TTC549 (cell line): ENCODE data around the gene ERCC2.
"Not testable (repeated sequence)": the region's sequence is repeated elsewhere in the genome, so short reads cannot be mapped to it uniquely, and the experiment has no call there.

Experiments used
- FAIRE-seq: peaks from 2 replicates; lab custom pipeline; 2012; peaks lifted over from hg19 to GRCh38; lab: Jason Lieb, UNC

The ERCC2 gene

DNA sequence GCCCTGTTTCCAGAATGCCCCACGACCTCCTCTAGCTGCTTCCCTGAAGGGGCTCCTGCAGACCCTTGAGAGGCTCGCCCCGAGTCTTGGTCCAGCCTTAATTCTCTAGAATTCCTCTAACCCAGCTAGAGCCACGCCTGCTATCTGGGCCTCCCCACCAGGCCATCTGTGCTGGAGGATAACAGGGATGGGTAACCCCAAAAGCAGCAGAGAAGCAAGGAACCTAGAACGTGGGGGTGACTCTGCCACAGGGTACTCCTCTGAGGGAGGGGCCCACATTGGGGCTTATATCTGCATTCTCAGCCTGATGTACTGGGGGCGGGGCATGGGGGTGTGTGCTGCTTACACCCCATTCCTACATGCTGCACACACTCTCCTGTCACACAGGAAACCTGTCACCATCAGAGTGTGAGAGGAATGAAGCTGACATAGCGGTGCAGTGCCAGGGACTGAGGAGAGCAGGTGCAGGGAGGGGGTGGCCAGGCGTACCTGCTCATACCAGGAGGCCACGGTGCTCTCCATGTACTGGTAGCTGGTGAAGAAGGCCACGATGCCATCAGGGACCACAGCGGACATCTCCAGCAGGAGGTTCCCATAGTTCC is 16.0 kb downstream of the ERCC2 start:
- no peak for FAIRE-seq

DNA sequence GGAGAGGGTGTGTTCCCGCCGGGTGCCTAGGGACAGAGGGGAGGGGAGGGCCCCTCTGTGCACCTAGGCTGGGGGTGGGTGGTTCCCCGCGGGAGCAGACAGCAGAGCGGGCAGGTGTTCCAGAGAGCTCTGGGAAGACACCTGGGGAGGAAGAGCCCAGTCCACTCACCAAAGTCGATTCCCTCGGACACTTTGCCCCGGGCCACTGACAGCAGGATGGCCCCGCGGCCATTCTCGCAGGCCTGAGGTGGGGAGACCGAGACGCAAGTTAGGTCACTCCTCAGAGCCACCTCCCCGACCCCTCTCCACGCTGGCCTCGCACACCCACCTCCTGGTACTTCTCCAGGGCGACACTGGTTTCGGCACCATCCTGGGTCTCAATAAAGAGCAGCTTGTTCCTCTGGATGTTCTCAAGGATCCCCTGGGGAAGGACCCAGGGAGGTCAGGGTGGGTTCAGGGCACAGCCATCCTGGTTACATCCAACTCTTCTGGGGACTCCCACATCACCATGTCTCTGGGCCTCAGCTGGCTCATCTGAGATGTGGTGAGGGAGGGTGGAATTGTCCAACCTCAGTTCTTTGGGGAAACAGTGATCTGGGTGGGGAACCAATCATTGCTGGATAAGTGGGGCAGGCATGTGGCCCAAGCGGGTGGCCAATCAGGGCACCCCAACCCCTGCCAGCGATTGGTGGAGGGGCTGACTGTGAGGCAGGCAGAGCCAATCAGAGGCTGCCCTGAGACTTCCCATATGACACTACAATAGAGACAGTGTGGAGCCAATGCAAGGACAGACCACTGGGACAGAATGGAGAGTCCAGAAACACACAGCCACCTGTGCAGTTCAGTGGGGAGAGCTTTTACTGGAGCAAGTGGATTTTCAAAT is 17.2 kb downstream of the ERCC2 start:
- no peak for FAIRE-seq

DNA sequence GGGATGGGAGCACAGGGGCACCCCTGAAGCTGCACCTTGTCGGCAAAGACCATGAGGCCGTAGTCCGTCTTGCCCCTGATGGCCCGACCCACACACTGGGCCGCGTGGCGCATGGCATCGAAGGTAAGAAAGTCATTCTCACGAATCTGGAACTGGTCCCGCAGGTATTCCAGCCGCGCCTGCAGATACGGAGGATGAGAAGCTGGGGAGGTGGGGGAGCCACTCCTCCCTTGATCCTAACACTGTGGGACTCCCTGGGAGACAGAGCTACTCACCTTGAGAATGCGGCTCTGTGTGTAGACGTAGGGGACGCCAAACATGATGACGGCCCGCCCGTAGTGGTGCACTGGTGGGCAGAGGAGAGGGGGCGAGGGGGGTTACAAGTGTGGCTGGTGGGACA is 17.9 kb downstream of the ERCC2 start:
- FAIRE-seq: no peak

DNA sequence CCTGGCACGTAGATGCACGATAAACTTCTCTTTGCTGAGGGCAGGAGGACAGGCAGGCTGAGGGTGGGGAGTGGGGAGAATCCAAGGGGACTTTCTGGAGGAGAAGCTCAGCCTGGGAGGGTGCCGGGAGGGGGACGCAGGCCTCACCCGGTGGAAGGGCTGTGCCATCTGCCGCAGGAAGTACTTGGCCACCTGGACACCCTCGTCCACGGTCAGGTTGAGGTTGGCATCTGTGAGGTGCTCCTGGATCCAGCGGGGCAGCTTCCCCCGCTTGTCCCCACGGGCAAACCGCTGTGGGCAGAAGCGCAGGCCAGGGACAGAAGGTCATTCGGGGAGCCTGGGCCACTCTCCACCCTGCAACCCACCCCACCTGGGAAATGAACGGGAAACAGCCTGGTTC is 18.3 kb downstream of the ERCC2 start:
- FAIRE-seq: no peak

DNA sequence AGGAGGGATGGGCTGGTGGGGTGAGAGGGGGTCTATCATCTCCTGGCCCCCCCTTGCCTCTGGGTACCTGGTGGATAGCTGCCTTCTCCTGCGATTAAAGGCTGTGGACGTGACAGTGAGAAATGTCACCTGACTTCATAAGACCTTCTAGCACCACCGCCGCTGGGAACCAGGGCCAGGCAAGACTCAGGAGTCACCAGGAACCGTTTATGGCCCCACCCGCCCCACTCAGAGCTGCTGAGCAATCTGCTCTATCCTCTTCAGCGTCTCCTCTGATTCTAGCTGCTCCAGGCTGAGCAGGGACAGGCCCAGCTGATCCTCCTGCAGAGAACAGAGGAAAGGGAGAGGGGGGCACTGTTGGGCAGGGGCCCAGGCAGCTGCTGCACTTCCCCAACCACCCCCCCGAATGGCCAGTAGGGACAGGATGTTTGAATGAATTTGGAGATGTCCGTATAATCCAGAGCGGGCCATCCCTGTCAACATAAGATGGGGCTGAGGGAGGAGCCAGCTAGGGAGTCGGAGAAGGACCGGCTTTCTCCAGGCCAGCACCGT is 18.9 kb downstream of the ERCC2 start:
- no peak for FAIRE-seq

DNA sequence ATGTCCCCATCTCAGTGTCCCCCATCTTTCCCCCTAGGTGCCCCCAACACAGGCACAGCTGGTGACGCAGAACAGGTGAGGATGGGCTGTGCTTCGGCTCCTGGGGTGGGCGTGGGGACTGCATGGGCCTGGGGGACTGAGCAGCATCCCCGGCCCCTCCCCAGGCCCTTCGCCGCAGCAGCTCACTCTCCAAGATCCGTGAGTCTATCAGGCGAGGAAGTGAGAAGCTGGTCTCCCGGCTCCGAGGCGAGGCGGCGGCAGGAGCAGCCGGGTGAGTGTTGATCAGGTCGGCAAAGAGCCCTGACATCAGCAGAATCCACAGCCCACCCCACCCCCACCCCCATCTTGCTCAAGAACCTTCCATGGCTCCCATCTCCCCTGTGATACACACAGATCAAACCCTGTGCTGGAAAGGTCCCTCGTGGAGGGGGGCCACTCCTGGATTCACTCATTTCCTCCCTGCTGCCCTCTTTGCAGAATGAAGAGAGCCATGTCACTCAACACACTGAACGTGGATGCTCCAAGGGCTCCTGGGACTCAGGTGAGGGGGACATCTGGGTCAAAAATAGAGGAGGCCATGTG is 19.8 kb downstream of the ERCC2 start:
- no peak for FAIRE-seq

DNA sequence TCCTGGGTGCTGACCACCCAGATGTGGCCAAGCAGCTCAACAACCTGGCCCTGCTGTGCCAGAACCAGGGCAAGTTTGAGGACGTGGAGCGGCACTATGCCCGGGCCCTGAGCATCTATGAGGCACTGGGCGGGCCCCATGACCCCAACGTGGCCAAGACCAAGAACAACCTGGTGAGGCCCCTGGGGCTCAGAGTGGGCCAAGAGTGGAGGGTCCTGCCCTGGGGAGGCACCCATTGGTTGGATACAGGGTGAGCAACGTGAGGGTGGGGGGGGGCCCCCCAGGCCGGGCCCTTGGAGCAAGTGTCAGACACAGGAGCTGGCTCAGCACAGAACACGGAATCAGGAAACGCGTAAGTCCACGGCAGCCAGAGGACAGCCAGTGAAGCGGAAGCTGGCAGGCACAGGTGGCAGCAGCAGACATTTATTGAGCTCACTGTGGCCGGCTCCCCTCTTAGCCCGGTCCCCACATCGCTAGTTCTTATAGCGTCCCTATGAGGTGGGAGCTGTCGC is 20.9 kb downstream of the ERCC2 start:
- no peak for FAIRE-seq

DNA sequence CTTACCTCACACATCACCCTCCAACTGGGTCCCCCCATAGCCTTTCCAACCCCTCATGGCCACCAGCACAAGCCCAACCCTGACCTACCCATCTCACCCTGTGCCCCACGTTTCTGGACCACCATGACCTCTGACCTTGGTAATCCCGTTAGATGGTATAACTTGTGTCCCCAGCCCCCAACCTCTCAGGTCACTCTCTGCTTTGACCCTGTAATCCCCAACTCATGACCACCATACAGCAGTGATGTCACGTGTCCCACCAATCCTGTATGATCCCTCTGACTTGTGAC is 21.3 kb downstream of the ERCC2 start:
- FAIRE-seq: no peak

DNA sequence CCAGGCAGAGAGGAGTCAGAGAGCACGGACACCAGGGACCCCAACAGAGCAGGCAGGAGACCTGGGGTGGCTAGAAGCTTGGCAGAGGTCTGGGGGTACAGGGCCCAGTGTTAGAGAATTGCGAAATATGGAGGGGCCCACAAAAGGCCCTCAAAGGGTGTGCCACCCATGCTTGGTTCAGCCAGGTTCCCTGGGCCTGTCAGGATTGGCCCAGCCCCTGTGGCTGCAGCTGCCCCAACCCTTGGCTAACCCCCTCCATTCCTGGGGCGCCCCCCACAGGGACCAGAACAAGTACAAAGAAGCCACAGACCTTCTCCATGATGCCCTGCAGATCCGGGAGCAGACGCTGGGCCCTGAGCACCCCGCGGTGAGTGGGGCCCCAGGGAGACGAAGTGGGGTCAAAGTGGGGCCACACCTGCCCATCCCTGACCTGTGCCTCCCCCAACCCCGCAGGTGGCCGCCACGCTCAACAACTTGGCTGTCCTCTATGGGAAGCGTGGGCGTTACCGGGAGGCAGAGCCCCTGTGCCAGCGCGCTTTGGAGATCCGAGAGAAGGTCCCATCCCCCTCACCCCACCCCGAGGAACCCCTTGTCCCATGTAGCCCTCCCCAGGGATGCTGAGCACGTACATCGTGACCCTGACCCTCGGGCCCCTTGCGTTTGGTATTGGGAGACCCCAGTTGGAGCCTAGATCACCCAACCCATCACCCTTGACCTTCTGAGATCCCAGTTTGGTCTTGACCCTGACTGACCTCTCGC is 21.8 kb downstream of the ERCC2 start:
- FAIRE-seq: no peak

DNA sequence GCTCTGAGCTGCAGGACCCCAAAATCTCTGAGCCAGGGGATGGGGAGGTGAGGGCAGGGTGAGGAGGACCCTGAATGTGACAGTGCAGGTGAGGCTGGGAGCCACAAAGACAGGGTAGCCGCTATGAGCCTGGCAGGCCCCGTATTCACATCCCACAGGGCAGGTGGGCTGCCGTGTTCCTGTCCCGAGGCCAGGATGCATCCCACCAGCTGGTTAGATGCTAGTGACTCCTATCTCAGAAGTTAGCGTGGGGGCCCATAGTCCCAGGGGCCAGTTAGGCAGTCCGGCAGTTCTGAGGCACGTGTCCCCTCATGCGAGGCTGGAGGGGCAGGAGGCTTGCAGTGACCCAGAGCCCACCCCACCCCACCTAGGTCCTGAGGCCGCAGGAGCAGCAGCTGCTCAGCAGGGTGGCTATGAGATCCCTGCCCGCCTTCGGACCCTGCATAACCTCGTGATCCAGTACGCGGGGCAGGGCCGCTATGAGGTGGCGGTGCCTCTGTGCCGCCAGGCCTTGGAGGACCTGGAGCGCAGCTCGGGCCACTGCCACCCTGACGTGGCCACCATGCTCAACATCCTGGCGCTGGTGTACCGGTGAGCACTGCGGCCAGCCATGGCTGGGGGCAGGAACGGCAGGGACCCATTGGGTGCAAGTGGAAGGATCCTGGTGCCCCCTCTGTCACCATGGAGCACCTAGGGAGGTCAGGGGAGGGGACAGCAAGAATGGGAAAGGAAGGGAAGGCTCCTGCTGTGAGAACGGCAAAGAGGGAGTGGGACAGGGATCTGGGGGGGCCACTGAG is 22.6 kb downstream of the ERCC2 start:
- FAIRE-seq: no peak

DNA sequence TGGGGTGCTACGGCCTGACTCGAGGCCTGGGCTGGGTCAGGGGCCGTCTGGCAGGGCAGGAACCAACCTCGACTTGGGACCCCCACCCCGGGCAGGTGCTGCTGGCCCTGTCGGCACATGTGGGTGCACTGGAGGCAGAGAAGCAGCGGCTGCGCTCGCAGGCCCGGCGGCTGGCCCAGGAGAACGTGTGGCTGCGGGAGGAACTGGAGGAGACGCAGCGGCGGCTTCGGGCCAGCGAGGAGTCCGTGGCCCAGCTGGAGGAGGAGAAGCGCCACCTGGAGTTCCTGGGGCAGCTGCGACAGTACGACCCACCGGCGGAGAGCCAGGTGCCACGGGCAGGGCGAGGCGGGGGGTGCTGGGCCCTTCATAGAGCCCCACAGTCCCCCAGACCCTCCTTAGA is 23.9 kb downstream of the ERCC2 start:
- no peak for FAIRE-seq

DNA sequence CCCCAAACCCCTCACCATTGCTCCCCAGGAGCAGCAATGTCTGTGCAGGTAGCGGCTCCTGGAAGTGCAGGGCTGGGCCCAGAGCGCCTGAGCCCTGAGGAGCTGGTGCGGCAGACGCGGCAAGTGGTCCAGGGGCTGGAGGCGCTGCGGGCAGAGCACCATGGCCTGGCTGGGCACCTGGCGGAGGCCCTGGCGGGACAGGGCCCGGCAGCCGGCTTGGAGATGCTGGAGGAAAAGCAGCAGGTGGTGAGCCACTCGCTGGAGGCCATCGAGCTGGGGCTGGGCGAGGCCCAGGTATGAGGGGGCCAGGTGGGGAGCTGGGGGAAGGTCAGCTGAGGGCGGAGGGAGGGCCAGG is 24.9 kb downstream of the ERCC2 start:
- no peak for FAIRE-seq

DNA sequence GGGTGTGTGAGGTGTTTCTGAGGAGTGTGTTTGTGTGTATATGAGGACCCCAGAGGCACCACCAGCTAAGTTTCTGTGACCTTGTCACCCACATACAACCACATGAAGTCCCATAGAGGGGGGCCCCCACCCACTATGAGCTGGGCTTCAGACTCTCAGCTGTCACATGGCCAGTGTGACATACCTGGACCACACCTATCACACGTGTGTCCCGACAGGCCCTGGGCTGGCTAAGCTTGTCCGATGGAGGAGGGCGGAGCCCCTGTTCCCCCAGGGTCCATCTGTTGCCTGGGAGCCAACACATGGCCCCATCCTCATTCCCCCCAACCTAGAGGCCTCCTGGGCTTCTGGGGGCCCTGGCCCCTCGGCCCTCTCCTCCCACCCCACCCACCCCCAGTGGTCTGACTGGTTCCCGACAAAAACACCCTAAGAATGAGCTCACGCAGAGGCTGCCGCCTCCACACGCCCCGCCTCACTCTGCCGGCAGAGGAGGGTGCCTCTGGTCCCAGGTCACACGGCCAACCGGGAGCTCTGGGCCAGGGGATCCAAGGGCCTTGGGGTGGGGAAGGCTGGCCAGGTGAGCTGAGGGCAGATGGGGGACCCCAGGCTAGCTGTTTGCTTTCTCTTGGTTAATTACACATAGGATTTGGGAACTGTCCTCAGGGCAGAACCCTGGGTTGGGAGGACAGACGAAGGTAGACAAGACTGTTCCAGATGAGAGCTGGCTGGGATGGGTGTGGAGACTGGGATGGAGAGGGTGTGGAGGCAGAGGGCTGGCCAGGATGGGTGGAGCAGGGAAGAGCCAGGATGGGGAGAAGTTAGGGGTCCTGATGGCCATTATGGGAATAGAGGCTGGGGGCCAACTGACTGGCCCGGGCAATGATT is 25.5 kb downstream of the ERCC2 start:
- no peak for FAIRE-seq

DNA sequence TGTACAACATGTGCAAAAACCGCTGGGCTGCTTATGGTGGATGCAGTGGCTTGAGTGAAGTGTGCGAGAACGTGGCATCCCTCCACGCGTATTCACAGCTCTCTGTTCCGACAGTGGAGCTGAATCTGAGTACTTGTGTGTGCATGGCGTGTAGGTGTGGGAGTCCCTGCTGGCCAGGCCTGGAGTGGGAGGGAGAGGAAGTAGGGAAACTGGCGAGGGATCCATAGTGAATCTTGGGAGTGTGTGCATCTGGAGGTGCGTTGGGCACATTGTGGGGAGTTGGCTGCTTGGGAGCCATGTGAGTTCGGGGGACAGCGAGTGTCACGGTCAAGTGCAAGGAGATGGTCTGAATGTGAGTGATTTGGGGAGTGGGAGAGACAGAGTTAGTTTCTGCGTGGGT is 27.5 kb downstream of the ERCC2 start:
- no peak for FAIRE-seq

DNA sequence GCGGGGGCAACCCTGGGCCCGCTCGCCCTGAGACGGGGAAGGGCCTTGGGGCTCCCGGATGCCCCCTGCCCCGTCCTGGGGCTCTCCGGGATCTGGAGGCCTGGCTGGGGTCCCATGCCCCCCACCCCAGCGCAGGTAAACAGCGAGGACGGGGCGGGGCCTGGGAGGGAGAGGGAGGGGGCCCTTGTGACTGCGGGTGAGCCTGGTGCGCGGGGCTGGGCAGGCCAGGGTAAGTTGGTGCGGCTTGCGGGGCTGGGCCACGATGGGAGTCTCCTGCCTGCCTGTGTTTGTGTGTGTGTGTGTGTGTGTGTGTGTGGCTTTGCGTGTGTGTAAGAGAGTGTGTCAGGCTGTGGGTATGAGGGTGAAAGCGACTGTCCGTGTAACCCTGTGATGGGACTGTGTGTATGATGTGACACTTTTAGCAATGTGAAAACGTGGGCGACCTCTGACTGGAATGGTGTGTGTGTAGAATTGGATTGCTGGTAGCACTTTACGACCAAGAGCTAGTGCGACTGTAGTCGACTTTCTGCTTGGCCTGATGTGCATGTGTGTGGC is 29.4 kb downstream of the ERCC2 start:
- FAIRE-seq: no peak

DNA sequence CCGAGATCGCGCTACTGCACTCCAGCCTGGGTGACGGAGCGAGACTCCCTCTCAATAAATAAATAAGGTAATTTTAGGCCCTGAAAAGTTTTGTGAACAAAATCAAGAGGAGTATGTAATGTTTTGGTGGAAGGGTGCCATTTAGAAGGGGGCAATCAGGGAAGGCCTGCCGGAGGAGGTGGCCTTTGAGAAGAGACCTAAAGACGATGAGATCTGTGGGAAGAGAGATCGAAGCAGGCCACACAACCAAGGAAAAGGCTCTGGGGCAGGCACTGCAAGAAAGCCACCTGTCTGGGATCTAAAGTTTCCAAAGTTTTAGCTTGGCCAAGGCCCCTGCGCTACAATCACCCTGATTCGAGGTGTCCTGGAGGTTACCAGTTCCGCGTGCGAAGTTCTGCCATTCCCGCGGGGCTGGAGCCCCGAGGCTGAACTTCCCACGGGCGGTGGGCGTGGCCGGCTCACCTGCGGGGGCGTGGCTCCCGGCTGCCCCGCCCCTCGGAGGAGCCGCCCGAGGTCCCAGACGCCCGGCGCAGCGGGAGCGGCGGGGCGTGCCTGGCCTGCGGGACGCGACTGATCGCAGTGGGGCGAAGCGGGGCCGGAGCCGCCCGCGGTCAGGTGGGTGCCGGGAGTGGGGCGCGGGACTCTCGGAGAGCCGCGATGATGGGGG is 30.0 kb downstream of the ERCC2 start, which contains the start of gene KLC3:
KLC3 (plus strand) TSS at position 519 of the 667 bp plus-strand sequence. CDS start 4,792 bp downstream, outside the sequence.
- FAIRE-seq: no peak

DNA sequence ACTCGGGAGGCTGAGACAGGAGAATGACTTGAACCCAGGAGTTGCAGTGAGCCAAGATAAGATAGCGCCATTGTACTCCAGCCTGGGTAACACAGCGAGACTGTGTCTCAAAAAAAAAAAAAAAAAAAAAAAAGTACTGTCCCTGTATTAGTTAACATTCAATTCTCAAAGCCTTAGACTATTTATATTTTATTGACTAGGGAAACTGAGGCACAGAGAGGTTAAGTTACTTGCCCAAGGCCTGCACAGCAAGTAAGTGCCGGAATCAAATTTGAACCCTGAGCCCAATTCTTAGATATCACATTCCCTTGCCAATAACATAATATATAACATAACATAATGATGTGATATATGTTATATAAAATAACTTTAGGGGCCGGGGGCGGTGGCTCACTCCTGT is 30.7 kb downstream of the ERCC2 start:
- no peak for FAIRE-seq

DNA sequence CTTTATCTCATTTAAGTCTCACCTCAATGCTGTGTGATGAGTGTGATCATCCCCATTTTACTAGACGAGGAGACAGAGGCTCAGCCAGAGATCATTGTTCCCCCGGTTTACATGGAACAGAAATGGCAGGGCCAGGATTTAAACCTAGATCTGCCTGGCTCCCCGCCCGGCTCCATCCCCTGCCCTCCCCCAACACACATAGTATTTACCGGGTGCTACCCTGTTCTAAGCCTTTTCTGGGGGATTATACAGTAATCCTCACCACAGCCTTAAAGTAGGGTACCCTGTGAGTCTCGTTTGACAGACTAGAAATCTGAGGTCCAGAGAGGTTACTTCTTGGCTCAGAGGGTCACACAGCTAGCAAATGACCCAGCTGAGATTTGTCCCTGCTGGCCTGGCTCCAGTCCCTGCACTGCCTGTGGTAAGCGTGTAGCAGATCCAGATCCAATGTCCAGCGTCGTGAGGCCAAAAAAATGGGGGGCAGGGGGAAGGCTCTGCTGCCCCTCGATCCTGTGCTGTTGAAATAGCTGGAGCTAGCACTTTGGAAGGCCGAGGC is 33.6 kb downstream of the ERCC2 start:
- FAIRE-seq: no peak

DNA sequence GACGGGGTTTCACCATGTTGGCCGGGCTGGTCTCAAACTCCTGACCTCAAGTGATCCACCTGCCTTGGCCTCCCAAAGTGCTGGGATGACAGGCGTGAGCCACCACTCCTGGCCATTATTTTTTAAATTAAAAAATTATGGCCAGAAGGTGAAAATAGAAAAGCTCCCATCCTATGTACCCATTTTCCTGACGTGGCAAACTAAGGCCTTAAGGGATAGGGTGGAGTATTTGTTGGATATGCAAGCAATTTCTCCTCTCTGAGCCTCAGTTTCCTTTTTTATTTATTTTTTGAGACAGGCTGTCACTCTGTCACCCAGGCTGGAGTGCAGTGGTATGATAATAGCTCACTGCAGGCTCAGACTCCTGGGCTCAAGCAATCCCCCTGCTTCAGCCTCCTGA is 35.5 kb downstream of the ERCC2 start:
- FAIRE-seq: not testable (repeated sequence)
